Activated CD4-positive, alpha-beta T cell treated with anti-CD3 and anti-CD28 coated beads, Interleukin-2, amount 50 U/mL, for 48 hours (primary cell): ENCODE data around the gene SPTSSB.

Experiments
- DNase-seq, 2 experiments: peaks; one replicate each; pipeline ENCODE4 v3.0.0-alpha.2; 2020

Gene SPTSSB

DNA sequence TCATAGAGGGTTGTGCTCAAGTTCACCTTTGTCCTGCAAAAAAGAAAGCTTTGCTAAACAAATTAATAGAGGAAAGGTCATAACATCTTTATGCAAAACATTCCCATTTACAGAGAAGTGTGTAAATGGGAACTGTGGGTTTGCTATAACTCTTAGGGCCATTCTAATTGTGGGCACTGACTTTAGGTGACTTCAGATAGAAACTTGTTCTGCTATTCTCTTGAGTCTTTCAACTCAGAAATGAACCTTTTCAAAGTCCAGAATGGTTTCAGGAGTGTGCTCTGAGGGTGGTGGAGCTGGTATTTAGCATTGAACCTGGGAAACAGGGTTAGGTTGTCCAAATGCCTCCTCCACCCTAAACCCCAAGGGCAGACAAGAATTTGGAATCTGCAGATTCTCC is 34.0 kb downstream of the SPTSSB start:
- DNase-seq, result no peak

DNA sequence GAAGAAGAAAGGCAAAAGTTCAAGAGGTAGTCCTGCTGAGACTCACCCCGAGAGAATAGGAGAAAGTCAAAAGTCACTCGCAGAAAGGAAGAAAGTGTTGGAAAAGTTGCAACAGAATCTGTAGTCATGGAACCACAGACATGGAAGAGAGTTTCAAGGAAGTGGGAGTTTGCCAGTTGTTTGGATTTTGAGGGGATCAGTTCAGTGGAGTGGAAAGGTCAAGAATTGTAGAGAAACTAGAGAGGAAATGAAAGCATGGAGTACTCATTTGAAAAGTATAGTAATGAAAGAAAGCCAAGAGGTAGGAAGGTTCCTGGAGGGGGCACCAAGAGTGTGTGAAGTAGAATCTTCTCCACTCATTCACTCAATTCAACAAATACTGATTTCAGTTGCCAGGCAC is 34.7 kb downstream of the SPTSSB start:
- no peak for DNase-seq

DNA sequence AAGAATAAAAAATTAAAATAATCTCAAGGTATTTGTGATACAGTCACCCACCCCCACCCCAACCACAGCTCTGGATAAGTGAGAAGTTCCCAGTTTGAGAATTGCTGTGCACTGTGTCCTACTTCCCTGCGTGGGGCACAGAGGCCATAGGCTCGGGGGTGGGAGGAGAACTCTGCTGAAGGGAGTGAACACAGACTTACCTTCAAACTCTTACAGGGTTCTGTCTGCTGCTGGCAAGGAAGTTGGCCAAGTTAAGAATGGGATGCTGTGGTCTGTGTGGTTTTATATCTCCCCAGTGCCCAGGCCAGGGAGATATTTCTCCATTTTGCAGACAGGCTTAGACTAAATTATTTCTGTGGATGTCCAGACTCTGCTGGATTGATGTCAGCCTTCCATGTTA is 37.6 kb downstream of the SPTSSB start:
- no peak for DNase-seq

DNA sequence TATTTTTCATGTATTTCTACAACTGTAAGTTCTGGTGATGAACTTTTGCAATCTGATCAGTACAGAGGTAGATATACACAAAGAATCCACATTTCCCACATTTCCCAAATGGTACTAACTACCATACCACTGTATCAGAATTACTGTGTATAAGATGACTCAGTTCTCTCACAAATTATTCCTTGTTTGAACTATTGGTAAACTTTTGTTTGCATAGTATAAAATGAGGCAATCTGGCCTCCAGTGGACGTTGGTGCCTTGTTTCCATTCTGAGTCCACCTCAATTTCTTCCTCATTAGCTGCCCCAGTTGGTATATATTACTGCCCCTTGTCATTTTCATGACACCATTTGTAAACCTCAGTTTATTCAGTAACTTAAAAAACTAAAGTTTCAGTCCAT is 38.5 kb downstream of the SPTSSB start:
- no peak for DNase-seq

DNA sequence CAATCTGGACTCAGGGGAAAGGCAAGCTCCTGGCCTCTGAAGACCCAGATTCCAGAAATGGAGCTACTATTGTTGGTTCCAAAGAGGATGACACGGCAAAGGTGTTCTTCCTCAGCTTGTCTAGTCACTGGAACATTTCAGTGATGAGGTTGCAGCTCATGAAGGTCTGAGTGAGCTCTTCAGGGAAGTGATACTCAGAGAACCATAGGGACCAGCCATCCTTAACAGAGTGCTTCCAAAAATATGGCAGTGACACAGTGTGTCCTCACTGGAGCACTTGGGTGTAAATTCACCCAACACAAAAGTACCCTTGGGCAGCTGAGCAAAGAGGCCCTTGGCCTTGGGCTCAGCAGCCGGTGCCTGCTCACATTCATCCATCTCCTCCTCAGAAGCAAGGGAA is 46.3 kb downstream of the SPTSSB start:
- DNase-seq, result no peak

DNA sequence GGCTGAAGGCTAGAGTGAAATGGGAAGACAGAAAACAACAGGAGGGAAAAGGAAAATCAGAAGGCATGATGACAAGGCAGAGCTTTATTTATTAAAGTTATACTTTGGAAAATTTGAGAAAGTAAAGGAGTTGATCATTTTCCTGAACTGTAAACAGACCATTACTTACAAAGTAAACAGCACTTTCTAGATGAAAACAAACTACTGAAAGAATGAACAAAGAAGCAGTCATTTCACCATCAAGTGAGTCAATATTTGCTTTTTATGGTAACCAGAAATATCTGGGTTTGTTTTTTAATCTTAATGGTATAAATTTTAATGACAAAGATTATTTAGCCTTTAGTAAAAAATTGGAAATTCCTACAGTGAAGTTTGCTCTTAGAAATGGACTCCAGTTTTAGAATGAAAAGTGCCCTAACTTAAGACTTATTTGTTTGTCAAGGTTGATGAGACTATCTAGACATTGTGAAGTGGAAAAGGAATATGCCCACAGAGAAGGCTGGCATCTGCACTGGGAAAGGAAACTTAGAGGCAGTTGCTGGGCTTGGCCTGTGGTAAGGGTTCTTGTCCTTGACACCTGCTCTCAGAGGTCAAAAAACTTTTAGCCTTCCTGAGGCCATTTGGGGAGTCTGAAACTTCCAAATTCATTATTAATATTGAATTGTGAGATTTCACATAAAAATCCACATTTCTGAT is 47.2 kb downstream of the SPTSSB start:
- no peak for DNase-seq

DNA sequence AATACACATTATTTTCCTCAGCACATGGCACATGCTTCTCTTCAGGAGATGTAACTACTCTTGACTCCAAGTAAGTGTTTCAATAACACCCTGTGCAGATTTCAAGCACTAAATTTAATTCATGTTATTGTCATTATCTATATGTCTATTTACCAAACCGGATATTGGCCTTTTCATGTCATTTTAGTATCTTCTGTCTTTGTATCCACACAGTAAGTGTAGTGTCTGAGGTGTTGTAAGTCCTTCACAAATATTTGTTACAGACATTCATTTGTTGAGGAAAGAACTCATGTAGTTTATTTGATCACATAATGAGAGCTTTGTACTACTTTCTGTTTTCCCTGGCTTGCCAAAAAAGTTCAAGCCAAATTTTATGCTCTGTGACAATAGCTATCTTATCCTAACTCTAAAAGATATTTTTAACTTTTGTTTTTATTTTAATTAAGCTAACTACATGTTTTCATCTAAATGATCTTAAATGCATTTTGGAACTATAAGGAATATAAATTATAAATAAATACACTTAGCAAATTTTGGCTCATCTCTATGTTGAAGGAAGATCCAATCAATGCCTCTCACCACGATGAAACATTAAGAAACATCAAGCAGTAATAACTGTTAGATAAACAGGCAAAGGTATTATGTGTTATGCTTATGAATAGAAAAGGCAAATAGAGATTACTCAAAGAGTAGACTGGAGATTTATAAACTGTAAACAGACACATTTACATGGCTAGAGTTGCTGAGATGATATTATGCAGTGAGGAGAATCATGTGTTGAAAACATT is 48.3 kb downstream of the SPTSSB start:
- no peak for DNase-seq

DNA sequence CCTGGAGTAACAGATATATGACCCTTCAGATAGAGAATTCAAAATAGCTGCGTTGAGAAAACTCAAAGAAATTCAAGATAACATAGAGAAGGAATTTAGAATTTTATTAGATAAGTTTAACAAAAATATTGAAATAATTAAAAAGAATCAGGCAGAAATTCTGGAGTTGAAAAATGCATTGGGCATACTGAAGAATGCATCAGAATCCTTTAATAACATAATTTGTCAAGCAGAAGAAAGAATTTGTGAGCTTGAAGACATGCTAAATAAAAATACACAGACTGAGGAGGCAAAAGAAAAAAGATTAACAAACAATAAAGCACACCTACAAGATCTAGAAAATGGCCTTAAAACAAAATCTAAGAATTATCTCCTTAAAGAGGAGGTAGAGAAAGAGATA is 50.5 kb downstream of the SPTSSB start:
- no peak for DNase-seq

DNA sequence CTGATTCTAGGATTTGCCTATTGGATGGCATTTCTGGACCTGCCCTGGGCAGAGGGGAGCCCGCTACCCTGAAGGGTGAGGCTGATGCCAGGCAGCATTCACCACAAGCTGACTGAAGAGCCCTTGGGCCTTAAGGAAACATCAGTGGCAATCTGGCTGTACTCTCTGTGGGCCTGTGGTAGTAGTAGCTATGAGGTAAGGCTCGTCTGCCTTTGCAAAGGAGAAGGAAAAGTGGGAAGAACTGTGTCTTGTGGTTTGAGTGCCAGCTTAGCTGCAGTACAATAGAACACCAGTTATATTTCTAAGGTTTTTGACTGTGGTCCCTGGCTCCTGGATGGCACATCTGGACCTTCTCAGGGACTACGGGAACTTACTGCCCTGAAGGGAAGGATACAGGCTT is 51.5 kb downstream of the SPTSSB start:
- no peak for DNase-seq

DNA sequence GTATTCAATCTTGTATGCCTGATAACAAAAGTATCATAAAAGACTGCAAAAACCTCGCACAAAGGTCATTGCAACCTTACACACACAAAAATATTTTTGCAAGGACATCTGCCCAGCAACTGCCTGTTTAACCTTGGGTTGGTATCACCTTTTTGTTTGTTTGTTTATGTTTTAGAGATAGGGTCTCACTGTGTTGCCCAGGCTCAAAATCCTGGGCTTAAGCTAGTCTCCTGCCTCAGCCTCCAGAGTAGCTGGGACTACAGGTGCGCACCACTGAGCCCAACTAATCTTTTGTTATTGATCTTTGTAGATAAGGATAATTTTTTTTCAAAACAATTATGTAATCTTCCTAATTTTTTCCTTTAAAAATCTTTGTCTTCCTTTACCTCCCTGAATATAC is 54.2 kb downstream of the SPTSSB start:
- DNase-seq, result no peak

DNA sequence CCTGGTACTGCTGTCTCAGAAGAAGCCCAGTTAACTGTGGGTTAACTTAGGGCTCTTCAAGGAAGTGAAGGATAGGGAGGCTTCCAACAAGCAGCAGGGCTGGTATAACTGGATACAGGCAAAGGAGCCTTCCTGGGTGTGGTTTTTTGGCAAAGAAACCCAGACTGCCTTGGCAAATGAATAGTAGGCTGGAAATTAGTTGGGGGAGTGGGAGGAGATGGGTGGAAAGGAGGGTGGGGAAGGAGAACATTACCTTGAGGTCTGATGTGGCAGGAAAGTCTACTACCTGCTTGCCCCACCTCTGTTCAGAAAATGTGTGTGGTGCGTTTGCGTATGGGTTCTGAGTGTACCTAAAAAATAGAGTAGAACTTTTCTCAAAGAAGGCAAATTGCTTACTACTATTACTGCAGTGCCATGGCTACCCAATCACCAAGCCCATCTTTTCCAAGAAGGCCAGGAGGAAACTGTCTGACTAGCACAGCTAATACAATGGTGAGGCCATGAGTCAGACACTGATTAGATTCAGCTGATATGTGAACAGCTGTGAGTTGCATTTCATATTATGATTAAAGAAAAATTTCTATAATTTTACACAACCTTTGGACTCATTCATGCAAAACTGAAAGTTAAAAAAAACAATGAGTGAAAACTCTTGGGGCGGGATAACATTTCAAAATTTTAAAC is 55.2 kb downstream of the SPTSSB start:
- DNase-seq, result no peak

DNA sequence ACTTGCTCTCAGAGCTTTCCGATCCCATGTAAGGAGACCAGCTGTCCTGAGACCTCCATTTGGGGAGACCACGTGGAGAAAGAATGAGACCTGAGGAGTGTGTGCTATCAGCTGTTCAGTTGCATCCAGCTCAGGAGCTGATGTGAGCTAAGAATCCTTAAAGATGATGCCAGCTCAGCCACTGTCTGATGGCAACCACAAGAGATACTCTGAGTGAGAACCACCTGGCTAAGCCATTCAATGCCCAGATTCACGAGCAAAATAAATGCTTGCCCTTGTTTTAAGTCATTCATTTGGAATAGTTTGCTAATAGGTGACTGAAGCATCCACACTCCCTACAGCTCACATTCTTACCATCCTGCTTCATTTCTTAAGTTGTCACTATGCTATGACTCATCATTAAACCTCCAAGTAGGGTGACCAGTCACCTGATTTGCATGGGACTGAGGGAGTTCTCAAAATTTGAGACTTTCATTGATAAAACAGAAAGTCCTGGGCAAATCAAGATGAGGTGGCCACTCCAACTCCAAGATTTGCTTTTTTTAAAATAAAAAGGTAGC is 56.4 kb downstream of the SPTSSB start:
- DNase-seq, result no peak

DNA sequence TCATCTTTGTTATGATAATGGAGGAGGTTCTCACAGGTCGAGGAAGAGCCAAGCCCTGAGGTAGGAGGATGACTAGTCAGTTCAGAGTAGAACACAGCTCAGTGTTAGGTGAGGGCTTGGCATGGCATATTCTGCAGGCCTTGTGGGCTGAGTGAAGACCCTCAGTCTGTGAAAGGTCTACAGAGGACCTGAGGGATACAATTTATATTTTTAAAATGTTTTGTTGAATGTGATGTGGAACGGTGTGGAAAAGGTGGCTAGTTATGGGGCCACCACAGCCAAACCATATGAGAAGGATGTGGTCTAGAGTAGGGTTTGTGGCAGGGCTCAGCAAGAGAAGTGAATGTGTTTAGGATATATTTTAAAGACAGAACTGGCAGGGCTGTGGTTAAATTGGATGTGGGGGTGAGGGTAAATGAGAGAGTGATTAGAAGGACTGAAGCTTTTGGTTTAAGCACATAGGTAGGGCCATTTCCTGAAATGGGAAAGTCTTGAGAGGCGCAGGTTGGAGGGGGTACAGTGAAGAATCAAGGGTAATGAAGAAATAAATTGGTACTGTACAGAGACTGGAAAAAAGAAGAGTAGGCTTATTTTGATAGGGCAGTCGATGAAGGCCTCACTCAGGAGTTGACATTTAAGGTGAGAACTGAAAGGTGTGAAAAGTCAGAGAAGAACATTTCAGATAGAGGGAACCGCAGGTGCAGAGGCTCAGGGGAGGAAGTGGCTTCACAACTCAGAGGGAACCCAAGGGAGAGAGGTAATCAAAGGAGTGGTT is 60.5 kb downstream of the SPTSSB start:
- peak; percentile 44 to 61 for DNase-seq

DNA sequence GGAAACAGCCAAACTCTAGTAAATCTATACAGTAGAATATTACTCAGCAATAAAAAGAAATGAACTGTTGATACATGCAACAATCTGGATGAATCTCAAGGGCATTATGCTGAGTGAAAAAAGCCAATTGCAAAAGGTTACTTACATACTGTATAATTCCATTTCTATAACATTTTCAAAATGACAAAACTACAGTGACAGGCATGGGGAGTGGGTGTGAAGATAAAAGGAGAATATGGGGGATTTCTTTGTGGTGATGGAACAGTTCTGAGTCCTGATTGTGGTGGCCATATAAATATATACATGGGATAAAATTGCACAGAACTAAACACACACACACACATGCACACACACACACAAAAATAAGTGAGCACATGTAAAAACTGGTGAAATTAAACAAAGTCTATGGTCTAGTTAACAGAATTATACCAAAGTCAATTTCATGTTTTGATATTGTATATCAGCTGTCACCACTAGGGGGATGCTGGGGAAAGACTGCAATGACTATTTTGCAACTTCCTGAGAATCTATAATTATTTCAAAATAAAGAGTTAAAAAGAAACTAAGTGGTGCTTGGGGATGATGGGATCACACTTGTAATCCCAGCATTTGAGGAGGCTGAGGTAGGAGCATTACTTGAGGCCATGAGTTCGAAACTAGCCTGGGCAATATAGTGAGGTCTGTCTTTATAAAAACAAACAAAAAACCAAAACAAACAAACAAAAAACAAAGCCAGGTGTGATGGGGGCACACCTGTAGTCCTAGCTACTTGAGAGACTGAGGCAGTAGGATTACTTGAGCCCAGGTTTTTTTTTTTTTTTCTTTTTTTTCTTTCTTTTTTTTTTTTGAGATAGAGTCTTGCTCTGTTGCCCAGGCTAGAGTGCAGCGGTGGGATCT is 66.0 kb downstream of the SPTSSB start:
- DNase-seq, result no peak

DNA sequence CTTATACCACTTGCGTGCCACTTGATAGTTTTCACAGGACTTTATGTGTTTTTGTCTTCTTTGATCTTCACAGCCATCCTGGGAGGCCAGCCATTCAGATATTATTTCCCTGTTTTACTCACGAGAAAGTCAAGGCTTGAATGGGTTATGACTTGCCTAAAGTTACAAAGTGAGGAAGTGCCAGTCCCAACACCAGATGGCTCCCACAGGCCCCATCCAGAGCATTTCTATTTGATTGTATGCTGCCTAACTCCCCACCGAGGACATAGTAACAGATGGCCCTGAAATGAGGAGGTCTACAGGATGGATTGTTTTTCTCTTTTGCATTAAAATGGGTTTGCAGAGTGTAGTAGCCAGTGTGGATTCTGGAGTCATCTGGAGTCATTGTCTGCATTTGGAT is 74.5 kb downstream of the SPTSSB start:
- no peak for DNase-seq

DNA sequence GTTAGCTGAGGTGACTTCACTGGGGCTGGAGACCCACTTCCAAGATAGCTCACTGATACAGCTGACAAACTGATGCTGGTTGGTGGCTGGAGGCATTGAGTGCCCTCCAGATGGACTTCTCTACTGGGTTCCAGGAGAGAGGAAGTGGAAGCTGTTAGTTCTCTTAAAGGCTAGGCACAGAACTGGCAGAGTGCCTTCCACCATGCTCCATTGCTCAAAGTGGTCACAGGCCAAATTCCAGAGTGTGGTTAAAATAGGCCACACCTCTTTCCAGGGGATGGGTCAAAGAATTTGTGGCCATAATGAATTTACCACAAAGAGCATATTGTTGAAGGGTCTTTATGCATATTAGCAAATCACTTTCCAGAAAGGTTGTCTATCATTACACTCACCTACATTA is 76.0 kb downstream of the SPTSSB start:
- DNase-seq, result no peak
